GM21360 (cell line): ENCODE measurements around the gene ZMYM4.
A peak's percentile ranks its signal among the peaks of the same experiment; 100 is the strongest.
"Not testable (repeated sequence)": the region's sequence is repeated elsewhere in the genome, so short reads cannot be mapped to it uniquely, and the experiment has no call there.

Experiments used
- ATAC-seq: cut with Tn5 transposase; IDR thresholded peaks from one replicate; pipeline ENCODE4 v1.9.1; 2021; ENCODE audit warnings: mild to moderate bottlenecking, moderate library complexity; ENCODE audit not compliant: unreplicated experiment

Gene ZMYM4

DNA sequence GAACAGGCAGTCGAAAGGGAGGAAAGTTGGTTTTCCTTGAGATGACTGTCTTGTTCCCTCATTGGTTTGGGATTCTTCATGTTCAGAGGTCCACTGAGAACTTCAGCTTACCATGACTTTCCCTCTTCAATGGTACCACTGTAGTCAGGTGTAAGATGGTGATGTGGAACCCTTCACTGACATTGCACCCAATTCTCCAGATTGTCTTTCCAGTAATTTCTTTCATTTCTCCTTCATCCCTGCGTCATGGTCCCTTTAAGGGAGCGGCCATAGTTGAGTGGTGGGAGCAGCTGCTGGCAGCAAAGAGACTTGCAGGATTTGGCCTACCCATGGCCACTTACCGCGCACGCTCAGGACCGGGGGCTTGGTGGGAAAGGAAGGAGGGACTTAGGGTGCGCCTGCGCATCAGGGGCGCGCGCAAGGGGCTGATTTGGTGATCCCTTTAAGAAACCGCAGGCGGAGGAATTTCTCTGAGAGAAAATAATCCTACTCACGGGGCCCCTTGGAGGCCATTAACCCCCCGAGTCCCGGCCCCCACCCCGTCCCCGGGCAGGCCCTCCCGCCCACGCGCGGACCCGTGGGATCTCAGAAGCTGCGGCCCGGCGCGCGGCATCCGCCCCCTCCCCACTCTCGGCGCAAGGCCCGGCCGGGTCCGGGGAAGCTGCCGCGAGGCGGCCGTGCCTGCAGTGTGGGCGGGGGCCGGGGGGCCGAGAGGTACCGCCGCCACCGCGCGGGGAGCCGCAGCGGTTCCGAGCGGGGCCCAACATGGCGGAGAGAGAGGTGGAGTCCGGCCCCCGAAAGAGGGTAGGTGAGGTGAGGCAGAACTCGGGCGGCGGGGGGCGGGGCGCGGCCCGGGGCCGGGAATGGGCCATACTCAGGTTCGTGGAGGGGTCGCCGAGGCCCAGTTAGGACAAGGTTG lies at the start of gene ZMYM4:
ZMYM4 (plus strand) TSS at position 428 of the 919 bp plus-strand sequence; CDS start at position 766, 338 bp downstream.
- ATAC-seq, result peak; percentile 70

DNA sequence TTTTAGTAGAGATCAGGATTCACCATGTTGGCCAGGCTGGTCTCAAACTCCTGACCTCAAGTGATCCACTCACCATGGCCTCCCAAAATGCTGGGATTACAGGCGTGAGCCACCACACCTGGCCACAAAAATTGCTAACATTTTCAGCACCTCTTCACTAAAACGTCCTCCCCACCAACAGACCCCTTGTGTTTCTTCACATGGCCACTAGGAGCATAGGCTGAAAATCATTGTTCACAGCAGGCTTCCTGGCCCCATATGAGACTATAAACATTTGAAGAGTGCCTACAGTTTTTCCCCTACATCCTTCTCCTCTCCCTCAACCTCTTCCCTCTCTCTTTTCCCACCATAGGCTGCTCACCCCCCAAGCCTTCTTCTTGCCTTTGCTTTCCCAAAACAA lies 47.5 kb upstream of the ZMYM4 start:
- no peak for ATAC-seq

DNA sequence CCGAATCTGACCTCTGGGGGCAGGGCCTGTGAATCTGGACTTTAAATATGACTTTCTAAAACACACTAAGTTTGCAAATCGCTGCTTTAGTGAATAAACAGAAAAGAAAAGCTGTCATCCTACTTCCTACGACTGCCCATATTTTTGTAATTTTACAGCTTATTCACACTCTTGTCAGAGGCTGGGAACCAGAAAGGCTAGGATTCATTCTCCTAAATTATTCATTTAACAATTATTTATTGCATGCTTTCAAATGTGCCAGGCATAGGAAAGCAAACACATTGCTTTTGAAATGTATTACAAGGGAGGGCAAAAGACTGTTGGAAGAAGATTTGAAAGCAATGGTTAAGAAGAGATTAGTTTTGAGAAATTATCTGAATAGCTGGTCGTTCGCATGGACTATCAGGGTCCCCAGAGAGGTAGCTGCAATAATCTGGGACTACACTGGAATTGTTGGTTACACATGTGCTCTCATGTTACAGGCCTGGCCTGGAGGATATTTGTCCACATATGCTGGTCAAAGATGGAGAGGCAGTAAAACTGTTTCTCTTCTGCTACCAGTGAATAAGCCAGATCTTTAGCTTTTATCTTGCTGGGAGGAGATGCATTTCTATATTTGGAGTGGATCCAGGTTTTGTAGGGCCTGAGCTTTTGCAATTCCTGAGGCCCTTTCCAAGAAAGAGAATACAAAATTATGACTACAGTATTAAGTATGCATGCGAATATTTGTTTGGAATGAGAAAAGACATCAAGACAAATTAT lies 46.0 kb upstream of the ZMYM4 start:
- no peak for ATAC-seq

DNA sequence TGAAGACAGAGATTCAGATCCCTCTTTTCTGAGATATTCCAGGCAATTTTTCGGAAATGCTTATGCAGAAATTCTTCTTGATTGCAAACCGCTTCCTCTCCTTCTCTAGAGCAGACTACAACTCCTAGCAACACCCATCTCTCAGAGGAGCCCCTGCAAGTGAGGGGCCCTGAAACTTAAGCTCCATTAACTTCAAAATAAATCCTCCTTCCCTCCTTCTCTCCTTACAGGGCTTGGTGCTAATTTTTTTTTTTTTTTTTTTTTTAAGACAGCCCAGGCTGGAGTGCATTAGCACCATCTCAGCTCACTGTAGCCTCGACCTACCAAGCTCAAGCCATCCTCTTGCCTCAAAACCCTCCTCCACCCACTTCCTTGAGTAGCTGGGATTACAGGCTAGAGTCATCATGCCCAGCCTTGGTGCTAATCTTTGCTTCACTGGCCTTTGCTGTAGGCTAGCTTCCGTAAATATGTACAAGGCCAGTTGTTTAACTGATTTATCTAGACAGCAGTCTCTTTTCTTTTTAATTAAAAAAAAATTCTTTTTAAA lies 45.4 kb upstream of the ZMYM4 start:
- ATAC-seq, result no peak

DNA sequence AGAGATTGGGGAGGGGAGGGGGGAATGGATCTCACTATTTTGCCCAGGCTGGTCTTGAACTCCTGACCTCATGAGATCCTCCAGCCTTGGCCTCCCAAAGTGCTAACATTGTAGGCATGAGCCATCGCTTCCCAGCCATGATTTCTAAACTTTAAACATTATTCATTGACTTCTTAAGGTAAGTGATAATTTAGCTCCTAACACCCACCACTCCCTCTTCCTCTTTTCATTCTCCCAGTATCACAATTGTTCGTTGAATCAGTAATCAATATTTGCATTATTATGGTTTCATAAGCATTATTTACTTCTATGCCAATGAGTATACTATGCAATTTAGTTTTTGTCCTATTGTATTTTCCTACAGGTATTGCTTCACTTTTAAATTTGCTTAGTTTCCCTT lies 42.0 kb upstream of the ZMYM4 start:
- no peak for ATAC-seq

DNA sequence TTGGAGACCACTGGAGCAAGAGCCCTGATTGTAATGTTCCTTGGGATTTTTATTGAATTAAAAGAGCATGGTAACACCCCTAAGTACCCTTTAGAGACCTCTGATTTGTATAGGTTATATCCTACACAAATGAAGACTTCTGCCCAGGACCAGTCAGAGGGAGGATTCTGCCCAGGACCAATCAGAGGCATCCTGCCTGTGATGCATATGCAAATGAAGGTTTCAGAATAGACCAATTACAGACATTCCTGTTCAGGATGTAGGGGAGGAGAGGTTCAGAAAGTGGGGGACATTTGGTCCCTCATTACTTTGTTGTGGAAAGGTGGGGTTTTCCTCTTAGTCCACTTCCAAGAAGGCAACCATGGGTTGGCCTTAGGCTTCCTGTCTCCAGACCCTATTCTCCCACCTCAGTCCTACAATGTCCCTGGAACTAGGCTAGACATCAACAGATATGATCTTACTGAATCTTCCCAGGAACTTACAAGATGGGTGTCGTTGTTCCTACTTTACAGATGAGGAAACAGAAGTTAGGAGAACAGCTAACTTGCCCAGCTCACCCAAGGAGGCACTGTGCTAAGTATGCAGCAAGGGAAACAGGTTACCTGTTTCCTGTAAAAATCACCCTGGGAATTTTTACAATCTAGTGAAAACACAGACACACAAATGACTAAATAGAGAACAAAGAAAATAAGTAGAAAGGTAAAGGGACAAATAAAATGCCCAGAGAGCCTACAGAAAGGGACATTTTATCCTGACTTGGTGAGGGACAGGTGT lies 38.7 kb upstream of the ZMYM4 start:
- no peak for ATAC-seq

DNA sequence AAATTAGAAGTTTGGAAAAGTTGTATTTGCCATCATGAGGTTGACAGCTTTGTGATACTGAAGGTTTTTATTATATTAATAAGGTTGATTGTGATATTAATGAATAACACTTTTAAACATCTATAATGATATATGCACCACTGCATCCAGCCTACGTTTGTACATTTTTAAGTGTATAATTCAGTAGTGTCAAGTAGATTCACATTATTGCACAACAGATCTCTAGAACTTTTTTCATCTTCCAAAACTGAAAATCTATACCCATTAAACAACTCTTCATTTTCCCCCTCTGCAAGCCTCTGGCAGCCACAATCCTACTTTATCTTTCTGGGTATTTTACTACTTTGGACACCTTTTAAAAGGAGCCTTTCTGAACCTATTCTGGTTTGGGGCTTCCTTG lies 37.2 kb upstream of the ZMYM4 start:
- no peak for ATAC-seq

DNA sequence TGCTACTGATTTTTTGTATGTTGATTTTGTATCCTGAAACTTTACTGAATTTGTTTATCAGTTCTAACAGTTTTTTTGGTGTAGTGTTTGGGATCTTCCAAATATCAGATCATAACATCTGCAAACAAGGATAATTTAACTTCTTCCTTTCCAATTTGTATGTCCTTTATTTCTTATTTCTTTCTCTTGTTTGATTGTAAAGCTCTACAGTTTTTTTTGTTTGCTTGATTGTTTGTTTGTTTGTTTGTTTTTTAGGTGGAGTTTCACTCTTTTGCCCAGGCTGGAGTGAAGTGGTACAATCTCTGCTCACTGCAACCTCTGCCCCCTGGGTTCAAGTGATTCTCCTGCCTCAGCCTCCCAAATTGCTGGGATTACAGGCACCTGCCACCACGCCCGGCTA lies 31.7 kb upstream of the ZMYM4 start:
- ATAC-seq, result not testable (repeated sequence)

DNA sequence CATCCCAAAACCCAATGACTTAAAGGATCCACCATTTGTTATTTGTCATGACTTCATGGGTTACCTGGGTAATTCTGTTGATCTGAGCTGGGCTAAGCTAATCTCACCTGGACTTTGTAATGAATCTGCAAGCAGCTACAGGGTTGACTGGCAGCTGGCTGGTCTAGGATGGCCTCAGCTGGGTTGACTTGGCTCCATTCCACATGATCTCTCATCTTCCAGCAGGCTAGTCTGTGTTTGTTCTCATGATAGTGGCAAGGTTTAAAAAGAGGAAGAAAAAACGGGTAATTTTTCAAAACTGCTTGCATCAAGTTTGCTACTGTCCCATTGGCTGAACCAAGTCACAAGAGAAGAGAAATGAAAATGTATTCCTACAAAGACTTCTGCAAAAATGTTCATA lies 24.8 kb upstream of the ZMYM4 start:
- ATAC-seq, result no peak

DNA sequence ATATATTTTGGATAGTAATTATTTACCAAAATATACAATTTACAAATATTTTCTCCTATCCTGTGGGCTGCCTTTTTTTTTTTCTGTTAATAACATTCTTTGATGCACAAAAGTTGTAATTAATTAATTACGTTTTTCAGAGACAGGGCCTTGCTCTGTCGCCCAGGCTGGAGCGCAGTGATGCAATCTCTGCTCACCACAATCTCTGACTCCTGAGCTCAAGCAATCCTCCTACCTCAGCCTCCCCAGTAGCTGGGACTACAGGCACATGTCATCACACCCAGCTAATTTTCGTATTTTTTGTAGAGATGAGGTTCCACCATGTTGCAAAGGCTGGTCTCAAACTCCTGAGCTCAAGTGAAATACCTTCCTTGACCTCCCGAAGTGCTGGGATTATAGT lies 21.3 kb upstream of the ZMYM4 start:
- no peak for ATAC-seq

DNA sequence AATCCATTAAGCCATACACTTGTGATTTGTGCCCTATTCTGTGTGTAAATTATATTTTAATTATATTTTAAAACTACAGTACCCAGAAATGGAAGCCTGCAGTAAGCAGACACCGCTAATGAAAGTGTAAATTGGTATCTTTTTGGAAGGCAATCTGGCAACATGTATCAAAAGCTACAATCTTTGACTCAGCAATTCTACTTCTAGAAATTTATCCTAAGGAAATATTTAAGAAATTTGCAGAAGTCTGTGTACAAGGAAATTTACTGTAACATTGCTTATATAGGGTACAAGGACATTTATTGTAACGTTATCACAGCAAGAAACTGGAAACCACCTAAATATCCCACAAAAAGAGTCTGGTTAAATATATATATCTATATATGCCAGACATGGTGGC lies 14.6 kb upstream of the ZMYM4 start:
- no peak for ATAC-seq

DNA sequence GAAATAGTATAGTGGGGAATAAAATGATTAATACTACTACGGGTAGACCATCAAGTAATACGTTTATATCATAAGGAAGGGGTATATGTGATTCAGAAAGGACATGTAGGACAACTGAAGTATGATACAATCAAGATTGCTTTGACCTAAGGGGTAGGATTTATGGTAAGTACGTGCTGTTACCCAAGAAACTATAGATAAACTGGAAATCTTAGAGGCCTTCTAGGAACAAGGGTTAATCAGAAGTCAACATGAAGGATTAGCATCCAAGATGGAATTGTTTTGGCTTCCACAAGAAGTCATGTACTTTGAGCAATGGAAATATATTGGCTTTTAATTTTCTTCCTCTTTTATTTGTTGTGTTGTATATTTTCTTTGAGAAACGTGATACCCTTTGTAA lies 13.2 kb upstream of the ZMYM4 start:
- ATAC-seq, result no peak

DNA sequence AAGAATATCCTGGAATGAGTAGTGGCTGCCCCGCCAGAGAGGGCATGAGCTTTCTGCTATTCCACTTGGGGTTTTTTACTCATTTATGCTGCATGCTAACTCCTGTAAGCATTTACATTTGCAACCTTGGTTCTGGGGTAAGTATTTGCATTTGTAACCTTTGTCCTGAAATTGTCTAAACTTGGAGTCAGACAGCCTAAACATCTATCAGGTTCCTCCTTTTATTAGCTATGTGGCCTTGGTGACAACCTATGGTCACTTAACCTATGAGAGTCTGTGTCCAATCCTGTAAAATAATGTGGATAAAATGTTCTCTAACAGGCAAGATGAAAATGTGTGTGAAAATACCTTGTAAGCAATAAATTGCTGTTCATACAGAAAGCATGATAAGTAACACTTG lies 8.9 kb upstream of the ZMYM4 start:
- no peak for ATAC-seq

DNA sequence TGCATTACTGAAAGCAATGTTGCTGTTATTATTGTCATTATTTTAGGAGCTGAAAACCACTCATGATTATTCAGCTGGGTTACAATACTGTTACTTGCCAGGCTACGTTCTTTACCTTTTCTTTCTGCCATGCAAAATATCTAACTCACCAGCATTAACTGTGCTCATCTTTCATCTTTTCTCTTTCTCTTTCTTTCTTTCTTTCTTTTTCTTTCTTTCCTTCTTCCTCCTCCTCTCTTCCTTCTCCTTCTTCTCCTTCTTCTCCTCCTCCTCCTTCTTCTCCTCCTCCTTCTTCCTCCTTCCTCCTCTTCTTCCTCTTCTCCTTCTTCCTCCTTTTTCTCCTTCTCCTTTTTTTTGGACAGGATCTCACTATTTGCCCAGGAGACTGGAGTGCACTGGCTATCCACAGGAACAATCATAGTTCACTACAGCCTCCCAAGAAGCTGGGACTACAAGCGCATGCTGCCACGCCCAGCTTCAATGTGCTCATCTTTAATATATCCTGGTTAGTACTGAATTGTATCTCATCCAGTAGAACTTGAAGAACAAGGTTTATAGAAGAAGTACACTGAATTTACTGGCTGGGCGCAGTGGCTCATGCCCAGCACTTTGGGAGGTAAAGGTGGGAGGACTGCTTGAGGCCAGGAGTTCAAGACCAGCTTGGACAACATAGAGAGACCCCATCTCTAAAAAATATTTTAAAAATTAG lies 6.9 kb upstream of the ZMYM4 start:
- no peak for ATAC-seq

DNA sequence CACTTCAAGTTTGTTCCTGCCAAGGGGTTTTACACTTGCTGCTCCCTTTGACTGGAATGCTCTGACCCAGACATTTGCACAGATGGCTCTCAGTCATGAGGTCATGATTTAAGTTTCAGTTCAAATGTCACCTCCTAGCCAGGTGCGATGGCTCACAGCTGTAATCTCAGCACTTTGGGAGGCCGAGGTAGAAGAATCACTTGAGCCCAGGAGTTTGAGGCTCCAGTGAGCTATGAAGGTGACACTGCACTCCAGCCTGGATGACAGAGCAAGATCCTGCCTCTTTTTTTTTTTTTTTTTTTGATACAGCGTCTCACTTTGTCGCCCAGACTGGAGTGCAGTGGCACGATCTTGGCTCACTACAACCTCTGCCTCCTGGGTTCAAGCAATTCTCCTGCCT lies 4.5 kb upstream of the ZMYM4 start:
- no peak for ATAC-seq

DNA sequence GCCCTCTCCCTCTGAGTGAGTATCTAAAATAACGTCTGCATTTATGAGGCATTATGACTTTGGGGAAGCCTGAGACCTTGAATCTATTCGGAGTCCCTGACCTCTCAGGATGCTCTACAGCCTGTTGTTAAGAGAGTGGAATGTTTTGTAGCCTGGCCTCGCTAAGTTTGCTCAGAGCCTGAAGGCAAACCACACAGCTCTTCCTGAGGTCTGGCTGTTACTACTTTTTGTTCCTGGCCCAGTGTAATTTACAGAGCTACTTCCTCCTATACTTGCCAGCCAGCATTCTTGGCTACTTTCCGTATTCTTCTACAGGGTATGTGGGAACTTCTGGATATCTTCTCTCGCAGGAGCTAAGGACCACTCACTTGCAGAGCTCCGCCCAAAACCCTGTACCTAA lies 3.6 kb upstream of the ZMYM4 start:
- ATAC-seq, result no peak

DNA sequence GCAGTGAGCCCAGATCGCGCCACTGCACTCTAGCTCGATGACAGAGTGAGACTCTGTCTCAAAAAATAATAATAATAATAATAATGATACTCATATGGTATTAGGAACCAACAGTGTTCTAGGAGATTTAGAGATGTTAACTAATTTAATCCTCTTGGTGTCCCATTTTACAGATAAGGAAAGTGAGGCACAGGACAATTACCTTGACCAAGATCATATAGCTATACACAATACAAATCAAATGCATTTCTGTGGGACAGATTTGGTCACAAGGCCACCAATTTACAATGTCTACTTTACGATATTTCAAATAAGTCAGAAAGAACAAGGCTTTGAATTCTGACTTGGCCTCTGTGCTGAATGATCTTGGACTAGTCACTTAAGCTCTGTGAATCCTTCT lies 2.2 kb upstream of the ZMYM4 start:
- ATAC-seq, result no peak

DNA sequence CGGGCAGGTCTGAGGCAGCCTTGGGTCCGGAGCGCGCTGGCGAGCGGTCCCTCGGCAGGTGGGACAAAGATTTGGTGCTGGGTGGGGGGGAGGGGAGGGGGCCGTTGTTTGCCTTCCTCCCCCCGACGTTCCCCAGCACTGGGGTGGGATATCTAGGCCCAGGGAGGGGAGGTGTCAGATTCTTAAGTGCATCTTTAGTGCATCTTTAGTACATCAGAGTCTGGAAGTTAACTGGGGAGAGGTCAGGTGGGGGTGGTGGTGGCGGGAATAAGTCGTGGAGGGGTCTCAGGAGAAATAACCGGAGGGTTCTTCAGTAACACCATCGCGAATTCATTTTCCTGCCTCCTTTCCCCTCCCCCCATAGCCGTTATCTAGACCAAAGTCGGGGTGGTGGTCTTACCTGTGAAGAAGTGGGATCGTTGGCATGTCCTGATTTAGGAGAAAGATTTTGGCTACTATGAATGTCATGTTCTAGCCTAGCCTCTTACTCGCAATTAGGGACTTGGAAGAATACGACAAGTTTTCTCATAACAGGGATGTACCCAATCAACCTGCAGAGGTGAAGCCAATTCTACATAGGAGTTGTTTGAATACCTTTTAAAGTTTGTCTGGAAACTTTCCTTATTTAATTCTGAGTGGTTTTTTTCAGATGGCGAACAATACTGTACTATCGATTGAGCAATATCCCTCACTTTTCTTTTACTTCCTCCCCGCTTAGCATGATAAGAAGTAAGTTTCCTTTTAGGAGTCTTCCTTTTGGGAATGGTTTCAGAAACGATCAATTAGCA lies 886 bp downstream of the ZMYM4 start:
- ATAC-seq, result no peak

DNA sequence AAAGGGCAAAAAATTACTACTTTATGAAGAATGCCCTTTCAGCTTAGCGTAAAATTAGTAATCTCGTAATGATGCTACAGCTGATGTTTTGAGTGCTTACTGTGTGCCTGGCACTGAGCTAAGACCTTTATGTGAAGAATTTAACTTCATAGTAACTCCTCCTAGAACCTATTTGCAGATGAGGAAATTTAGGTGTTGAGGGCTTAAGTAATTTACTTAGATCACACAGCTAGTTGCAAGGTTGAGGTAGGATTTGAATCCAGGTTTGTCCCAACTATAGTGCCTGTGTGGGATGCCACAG lies 1.4 kb downstream of the ZMYM4 start:
- no peak for ATAC-seq

DNA sequence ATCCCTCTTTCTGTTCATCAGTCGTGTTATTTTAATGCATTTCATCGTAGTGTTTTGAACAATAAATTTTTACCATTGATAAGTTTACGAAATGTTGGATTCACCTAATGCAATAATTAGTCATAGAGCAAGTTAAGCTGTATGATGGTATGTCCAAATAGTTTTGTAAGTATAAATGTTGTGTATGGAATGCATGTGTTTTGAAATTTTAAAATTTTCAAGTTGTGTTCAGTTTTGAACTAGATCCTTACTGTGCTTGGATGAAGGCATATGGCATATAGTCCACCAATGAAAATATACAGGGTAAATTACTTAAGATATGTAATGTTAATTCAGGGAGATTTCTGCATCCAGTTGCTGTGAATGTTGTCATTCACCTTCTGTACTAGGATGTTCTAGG lies 2.3 kb downstream of the ZMYM4 start:
- no peak for ATAC-seq
